Measurements from ENCODE around the gene RAX2.

RAX2 gene

DNA sequence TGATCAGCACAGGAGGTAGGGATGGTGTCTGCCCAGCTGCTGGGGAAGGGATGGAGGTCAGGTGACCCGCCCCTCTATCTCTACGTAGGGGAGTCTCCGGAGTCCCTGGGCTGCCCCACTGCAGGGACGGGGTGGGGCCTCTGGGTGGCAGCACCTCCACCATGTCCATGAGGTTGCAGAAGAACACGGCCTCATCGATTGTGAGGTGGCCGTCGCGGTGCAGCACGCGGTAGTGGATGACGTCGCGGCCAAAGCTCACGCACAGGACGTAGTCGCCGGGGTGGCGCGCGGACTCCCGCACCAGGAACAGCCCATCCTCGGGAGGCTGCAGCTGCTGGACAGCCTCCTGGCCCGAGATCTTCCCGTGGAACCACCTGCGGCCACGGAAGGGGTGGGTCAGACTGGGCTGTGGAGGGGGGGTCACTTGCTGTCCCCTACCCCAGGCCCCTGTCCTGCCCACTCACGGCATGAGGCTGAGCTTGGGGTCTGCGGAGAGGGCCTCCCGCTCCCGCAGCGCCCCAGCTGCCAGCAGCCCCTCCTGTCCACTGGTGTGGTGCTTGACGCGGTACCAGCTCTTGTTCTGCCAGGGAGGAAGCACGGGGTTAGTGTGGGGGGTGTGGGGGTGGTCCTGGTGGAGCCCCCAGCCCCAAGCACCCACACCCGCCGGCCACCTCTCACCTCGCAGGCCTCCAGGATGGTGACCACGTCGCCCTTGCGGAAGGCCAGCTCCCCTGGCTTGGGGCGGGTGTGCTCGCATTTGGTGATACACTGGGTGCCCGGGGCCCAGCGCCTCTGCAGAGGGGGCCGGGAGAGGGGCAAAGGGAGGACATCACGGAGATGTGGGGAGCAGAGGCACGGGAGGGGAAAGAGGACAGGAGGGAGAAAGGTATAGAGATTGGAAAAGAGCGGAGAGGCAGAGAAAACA, 11.9 kb upstream of the RAX2 start:
- H3K18ac ChIP-seq (ENCODE audit: low read length) = no peak overlapping the region
- no peak overlapping the region for H2BK12ac ChIP-seq (ENCODE audit: low read length)
- no peak overlapping the region for H4K91ac ChIP-seq (ENCODE audit: low read depth, low read length)
- no peak overlapping the region for H3K9ac ChIP-seq (ENCODE audit: low read length)
- peaks cover 24% of the 10 kb centered on the region for H3K9me3 ChIP-seq (ENCODE audit: insufficient read depth, low read depth, low read length)
- H2BK5ac ChIP-seq (ENCODE audit: low read depth, low read length, poor library complexity) = no peak overlapping the region
- H3K27me3 ChIP-seq (ENCODE audit: insufficient read depth, low read length) = peaks cover 25% of the 10 kb centered on the region
- H3K4me1 ChIP-seq (ENCODE audit: control insufficient read depth in 1 of 2, insufficient read depth in 2 of 2, low read length in 2 of 2) = peaks cover 5% of the 10 kb centered on the region in 2 experiments
- no peak overlapping the region for H3K4ac ChIP-seq (ENCODE audit: low read depth, low read length)
- no peak overlapping the region for H3K4me2 ChIP-seq (ENCODE audit: low read length)
- no CpG with 5 or more reads among the region's 49 CpGs for WGBS (ENCODE audit: extremely low coverage, insufficient coverage, insufficient read length)
- no peak overlapping the region for H2AK5ac ChIP-seq (ENCODE audit: low read length)
- no peak overlapping the region for H3K4me3 ChIP-seq (ENCODE audit: low read depth, low read length)
- no peak overlapping the region for H2BK120ac ChIP-seq (ENCODE audit: insufficient read depth, low read length, poor library complexity)
- H3K27ac ChIP-seq (ENCODE audit: low read depth, low read length) = no peak overlapping the region
- H4K12ac ChIP-seq (ENCODE audit: low read depth, low read length) = no peak overlapping the region
- no peak for DNase-seq
- H3K14ac ChIP-seq (ENCODE audit: low read length) = no peak overlapping the region
- no peaks in the 10 kb centered on the region for H3K36me3 ChIP-seq (ENCODE audit: control insufficient read depth in 1 of 2, insufficient read depth in 2 of 2, low read length in 2 of 2)
- no peaks in the 10 kb centered on the region for H3K79me1 ChIP-seq (ENCODE audit: low read length)
- H3K23ac ChIP-seq (ENCODE audit: low read length) = no peak overlapping the region
- no peak overlapping the region for H4K8ac ChIP-seq (ENCODE audit: low read depth, low read length)
- no peak overlapping the region for H2AFZ ChIP-seq (ENCODE audit: insufficient read depth, low read length, poor library complexity)
- no peaks in the 10 kb centered on the region for H3K79me2 ChIP-seq (ENCODE audit: control insufficient read depth, insufficient read depth, low read length, poor library complexity)

DNA sequence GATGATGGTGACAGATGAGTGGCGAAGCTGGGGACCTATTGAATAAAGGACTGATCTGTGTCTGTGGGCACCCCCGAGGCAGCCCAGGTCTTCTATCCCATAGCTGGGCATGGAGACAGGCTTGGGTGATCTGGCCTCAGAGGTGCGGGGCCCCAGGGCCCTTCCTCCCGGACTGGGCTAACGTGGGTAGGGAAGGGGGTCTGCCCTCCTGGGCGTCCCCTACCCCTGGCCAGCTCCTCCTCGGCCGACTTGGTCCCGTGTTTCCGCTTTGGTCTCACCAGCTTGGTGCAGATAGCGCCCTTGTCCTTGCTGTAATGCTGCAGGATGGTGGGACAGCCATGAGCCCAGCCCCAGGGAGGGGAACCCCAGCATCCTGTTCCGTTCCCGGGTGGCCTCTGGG, 10.9 kb upstream of the RAX2 start:
- H3K14ac ChIP-seq (ENCODE audit: low read length) = no peak overlapping the region
- peaks cover 24% of the 10 kb centered on the region for H3K9me3 ChIP-seq (ENCODE audit: insufficient read depth, low read depth, low read length)
- no peaks in the 10 kb centered on the region for H3K36me3 ChIP-seq (ENCODE audit: control insufficient read depth in 1 of 2, insufficient read depth in 2 of 2, low read length in 2 of 2)
- H3K4me3 ChIP-seq (ENCODE audit: low read depth, low read length) = no peak overlapping the region
- no peak overlapping the region for H4K12ac ChIP-seq (ENCODE audit: low read depth, low read length)
- no peak overlapping the region for H3K27ac ChIP-seq (ENCODE audit: low read depth, low read length)
- peaks cover 5% of the 10 kb centered on the region in 2 experiments for H3K4me1 ChIP-seq (ENCODE audit: control insufficient read depth in 1 of 2, insufficient read depth in 2 of 2, low read length in 2 of 2)
- WGBS (ENCODE audit: extremely low coverage, insufficient coverage, insufficient read length) = no CpG with 5 or more reads among the region's 13 CpGs
- peaks cover 25% of the 10 kb centered on the region for H3K27me3 ChIP-seq (ENCODE audit: insufficient read depth, low read length)
- no peak overlapping the region for H3K4ac ChIP-seq (ENCODE audit: low read depth, low read length)
- H3K79me1 ChIP-seq (ENCODE audit: low read length) = no peaks in the 10 kb centered on the region
- no peak overlapping the region for H3K4me2 ChIP-seq (ENCODE audit: low read length)
- H3K9ac ChIP-seq (ENCODE audit: low read length) = no peak overlapping the region
- H2AK5ac ChIP-seq (ENCODE audit: low read length) = no peak overlapping the region
- H4K91ac ChIP-seq (ENCODE audit: low read depth, low read length) = no peak overlapping the region
- H2BK12ac ChIP-seq (ENCODE audit: low read length) = no peak overlapping the region
- H4K8ac ChIP-seq (ENCODE audit: low read depth, low read length) = no peak overlapping the region
- no peak overlapping the region for H2BK120ac ChIP-seq (ENCODE audit: insufficient read depth, low read length, poor library complexity)
- H3K18ac ChIP-seq (ENCODE audit: low read length) = no peak overlapping the region
- DNase-seq = no peak
- no peak overlapping the region for H2AFZ ChIP-seq (ENCODE audit: insufficient read depth, low read length, poor library complexity)
- no peaks in the 10 kb centered on the region for H3K79me2 ChIP-seq (ENCODE audit: control insufficient read depth, insufficient read depth, low read length, poor library complexity)
- no peak overlapping the region for H3K23ac ChIP-seq (ENCODE audit: low read length)
- H2BK5ac ChIP-seq (ENCODE audit: low read depth, low read length, poor library complexity) = no peak overlapping the region

DNA sequence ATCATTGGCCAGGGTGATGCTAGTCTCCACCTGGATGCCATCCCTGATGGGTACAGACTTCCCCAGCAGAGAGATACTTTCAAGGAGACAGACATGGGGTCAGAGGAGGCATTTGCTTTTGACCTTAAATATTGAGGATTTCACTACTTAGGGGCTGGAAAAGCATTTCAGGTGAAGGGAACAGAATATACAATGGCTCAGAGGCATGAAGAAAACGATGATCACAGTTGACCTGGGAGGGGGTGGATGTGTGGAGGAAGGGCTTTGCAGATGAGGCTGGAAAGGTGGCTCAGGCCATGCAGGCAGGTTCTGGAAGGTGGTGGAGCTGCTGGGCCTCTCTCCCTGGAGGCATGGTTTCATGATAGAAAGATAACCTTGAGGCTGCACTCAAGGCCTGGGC, 10.3 kb upstream of the RAX2 start:
- H3K27ac ChIP-seq (ENCODE audit: low read depth, low read length) = no peak overlapping the region
- H3K18ac ChIP-seq (ENCODE audit: low read length) = no peak overlapping the region
- H3K79me2 ChIP-seq (ENCODE audit: control insufficient read depth, insufficient read depth, low read length, poor library complexity) = no peaks in the 10 kb centered on the region
- H4K91ac ChIP-seq (ENCODE audit: low read depth, low read length) = no peak overlapping the region
- H2AK5ac ChIP-seq (ENCODE audit: low read length) = no peak overlapping the region
- no peaks in the 10 kb centered on the region for H3K36me3 ChIP-seq (ENCODE audit: control insufficient read depth in 1 of 2, insufficient read depth in 2 of 2, low read length in 2 of 2)
- no CpG with 5 or more reads among the region's 1 CpG for WGBS (ENCODE audit: extremely low coverage, insufficient coverage, insufficient read length)
- peaks cover 5% of the 10 kb centered on the region in 2 experiments for H3K4me1 ChIP-seq (ENCODE audit: control insufficient read depth in 1 of 2, insufficient read depth in 2 of 2, low read length in 2 of 2)
- no peak overlapping the region for H3K4me3 ChIP-seq (ENCODE audit: low read depth, low read length)
- H2AFZ ChIP-seq (ENCODE audit: insufficient read depth, low read length, poor library complexity) = no peak overlapping the region
- H3K23ac ChIP-seq (ENCODE audit: low read length) = no peak overlapping the region
- no peak overlapping the region for H3K14ac ChIP-seq (ENCODE audit: low read length)
- DNase-seq = no peak
- no peak overlapping the region for H4K12ac ChIP-seq (ENCODE audit: low read depth, low read length)
- H3K9me3 ChIP-seq (ENCODE audit: insufficient read depth, low read depth, low read length) = peaks cover 24% of the 10 kb centered on the region
- no peak overlapping the region for H3K4me2 ChIP-seq (ENCODE audit: low read length)
- H2BK5ac ChIP-seq (ENCODE audit: low read depth, low read length, poor library complexity) = no peak overlapping the region
- no peak overlapping the region for H3K4ac ChIP-seq (ENCODE audit: low read depth, low read length)
- no peak overlapping the region for H2BK120ac ChIP-seq (ENCODE audit: insufficient read depth, low read length, poor library complexity)
- no peaks in the 10 kb centered on the region for H3K79me1 ChIP-seq (ENCODE audit: low read length)
- no peak overlapping the region for H3K9ac ChIP-seq (ENCODE audit: low read length)
- no peak overlapping the region for H2BK12ac ChIP-seq (ENCODE audit: low read length)
- H3K27me3 ChIP-seq (ENCODE audit: insufficient read depth, low read length) = peaks cover 25% of the 10 kb centered on the region
- H4K8ac ChIP-seq (ENCODE audit: low read depth, low read length) = no peak overlapping the region

- Histone ChIP-seq H3K27me3 (ENCODE audit: insufficient read depth, low read length) (peaks cover 23% of the 10 kb centered on the region), H4K8ac (ENCODE audit: low read depth, low read length) (no peak overlapping the region), H3K4me2 (ENCODE audit: low read length) (no peak overlapping the region), H2AFZ (ENCODE audit: insufficient read depth, low read length, poor library complexity) (no peak overlapping the region), H2BK12ac (ENCODE audit: low read length) (no peak overlapping the region), H3K36me3 (ENCODE audit: control insufficient read depth in 1 of 2, insufficient read depth in 2 of 2, low read length in 2 of 2) (no peaks in the 10 kb centered on the region), H4K91ac (ENCODE audit: low read depth, low read length) (no peak overlapping the region), H2BK120ac (ENCODE audit: insufficient read depth, low read length, poor library complexity) (no peak overlapping the region), H3K23ac (ENCODE audit: low read length) (no peak overlapping the region), H2AK5ac (ENCODE audit: low read length) (no peak overlapping the region), H3K79me1 (ENCODE audit: low read length) (no peaks in the 10 kb centered on the region), H3K79me2 (ENCODE audit: control insufficient read depth, insufficient read depth, low read length, poor library complexity) (no peaks in the 10 kb centered on the region), H2BK5ac (ENCODE audit: low read depth, low read length, poor library complexity) (no peak overlapping the region), H3K4ac (ENCODE audit: low read depth, low read length) (no peak overlapping the region), H3K4me1 (ENCODE audit: control insufficient read depth in 1 of 2, insufficient read depth in 2 of 2, low read length in 2 of 2) (peaks cover 5% of the 10 kb centered on the region in 2 experiments), H3K9me3 (ENCODE audit: insufficient read depth, low read depth, low read length) (peaks cover 25% of the 10 kb centered on the region), H3K4me3 (ENCODE audit: low read depth, low read length) (no peak overlapping the region), H3K9ac (ENCODE audit: low read length) (no peak overlapping the region), H3K18ac (ENCODE audit: low read length) (no peak overlapping the region), H4K12ac (ENCODE audit: low read depth, low read length) (no peak overlapping the region), H3K27ac (ENCODE audit: low read depth, low read length) (no peak overlapping the region), H3K14ac (ENCODE audit: low read length) (no peak overlapping the region)
- no peak for DNase-seq
- no CpG with 5 or more reads among the region's 2 CpGs for WGBS (ENCODE audit: extremely low coverage, insufficient coverage, insufficient read length)
These were observed 9.6 kb upstream of the RAX2 start for GRCh38 chr19:3781603-3782002.

Measured in trophoblast cell (in vitro differentiated cells and primary cell).